Measurements from ENCODE around the gene PPP1R13B. TPM values are rescaled to one million over a fixed set of nuclear protein-coding genes. Genes with fewer than 3 reads are reported as not detected.

Gene PPP1R13B
- total and polyA plus RNA-seq, 2 donors = 3.5 to 7.4 TPM

GRCh38 chr14:103728141-103728540, 119.2 kb downstream of the PPP1R13B start:
- DNase-seq (ENCODE audit: low read depth in 6 of 9, low spot score in 9 of 9) = no peak
- Histone ChIP-seq H3K4me3 (ENCODE audit: low read length in 2 of 2) (no peak overlapping the region), H3K4me1 (ENCODE audit: control insufficient read depth in 2 of 2, insufficient read depth in 2 of 2, low read length in 2 of 2) (peaks cover 3 to 30% of the 10 kb centered on the region in 2 donors), H3K27me3 (ENCODE audit: control insufficient read depth in 2 of 2, insufficient read depth in 1 of 2, low read length in 1 of 2) (no peaks in the 10 kb centered on the region), H3K27ac (ENCODE audit: low read depth in 1 of 2, low read length in 1 of 2) (no peak overlapping the region), H3K36me3 (ENCODE audit: control insufficient read depth in 2 of 2, insufficient read depth in 2 of 2, low read length in 1 of 2) (peaks cover 56 to 66% of the 10 kb centered on the region in 2 donors), H3K9me3 (ENCODE audit: control insufficient read depth in 2 of 2, insufficient read depth in 1 of 2, low read length in 1 of 2) (no peaks in the 10 kb centered on the region)
- 97% methylated on average over 19 of the region's 19 CpGs for WGBS

- H3K4me3 ChIP-seq (ENCODE audit: low read length in 2 of 2) = no peak overlapping the region
- WGBS = 94% methylated on average over 53 of the region's 53 CpGs
- no peak for DNase-seq (ENCODE audit: low read depth in 6 of 9, low spot score in 9 of 9)
These were observed 119.9 kb downstream of the PPP1R13B start for GRCh38 chr14:103727313-103727980.

GRCh38 chr14:103726474-103726873, 120.9 kb downstream of the PPP1R13B start:
- Histone ChIP-seq H3K36me3 (ENCODE audit: control insufficient read depth in 2 of 2, insufficient read depth in 2 of 2, low read length in 1 of 2) (peaks cover 49 to 52% of the 10 kb centered on the region in 2 donors), H3K27ac (ENCODE audit: low read depth in 1 of 2, low read length in 1 of 2) (no peak overlapping the region)
- DNase-seq (ENCODE audit: low read depth in 6 of 9, low spot score in 9 of 9) = no peak

More at GRCh38 chr14:103727313-103727980, 119.9 kb downstream of the PPP1R13B start:
- Histone ChIP-seq H3K4me1 (ENCODE audit: control insufficient read depth in 2 of 2, insufficient read depth in 2 of 2, low read length in 2 of 2) (peaks cover 3 to 35% of the 10 kb centered on the region in 2 donors), H3K36me3 (ENCODE audit: control insufficient read depth in 2 of 2, insufficient read depth in 2 of 2, low read length in 1 of 2) (peaks cover 53 to 61% of the 10 kb centered on the region in 2 donors), H3K27ac (ENCODE audit: low read depth in 1 of 2, low read length in 1 of 2) (no peak overlapping the region), H3K9me3 (ENCODE audit: control insufficient read depth in 2 of 2, insufficient read depth in 1 of 2, low read length in 1 of 2) (no peaks in the 10 kb centered on the region), H3K27me3 (ENCODE audit: control insufficient read depth in 2 of 2, insufficient read depth in 1 of 2, low read length in 1 of 2) (no peaks in the 10 kb centered on the region)

GRCh38 chr14:103725739-103726395, 121.5 kb downstream of the PPP1R13B start:
- H3K27me3 ChIP-seq (ENCODE audit: control insufficient read depth in 2 of 2, insufficient read depth in 1 of 2, low read length in 1 of 2) = no peaks in the 10 kb centered on the region
- H3K36me3 ChIP-seq (ENCODE audit: control insufficient read depth in 2 of 2, insufficient read depth in 2 of 2, low read length in 1 of 2) = peaks cover 47 to 50% of the 10 kb centered on the region in 2 donors
- DNase-seq (ENCODE audit: low read depth in 6 of 9, low spot score in 9 of 9) = no peak
- WGBS = 99% methylated on average over 16 of the region's 16 CpGs
- no peak overlapping the region for H3K27ac ChIP-seq (ENCODE audit: low read depth in 1 of 2, low read length in 1 of 2)
- peaks cover 9 to 46% of the 10 kb centered on the region in 2 donors for H3K4me1 ChIP-seq (ENCODE audit: control insufficient read depth in 2 of 2, insufficient read depth in 2 of 2, low read length in 2 of 2)
- no peaks in the 10 kb centered on the region for H3K9me3 ChIP-seq (ENCODE audit: control insufficient read depth in 2 of 2, insufficient read depth in 1 of 2, low read length in 1 of 2)
- H3K4me3 ChIP-seq (ENCODE audit: low read length in 2 of 2) = no peak overlapping the region

More at GRCh38 chr14:103726474-103726873, 120.9 kb downstream of the PPP1R13B start:
- H3K27me3 ChIP-seq (ENCODE audit: control insufficient read depth in 2 of 2, insufficient read depth in 1 of 2, low read length in 1 of 2) = no peaks in the 10 kb centered on the region
- H3K4me1 ChIP-seq (ENCODE audit: control insufficient read depth in 2 of 2, insufficient read depth in 2 of 2, low read length in 2 of 2) = peaks cover 3 to 40% of the 10 kb centered on the region in 2 donors
- no peak overlapping the region for H3K4me3 ChIP-seq (ENCODE audit: low read length in 2 of 2)
- no peaks in the 10 kb centered on the region for H3K9me3 ChIP-seq (ENCODE audit: control insufficient read depth in 2 of 2, insufficient read depth in 1 of 2, low read length in 1 of 2)
- WGBS = 95% methylated on average over 18 of the region's 18 CpGs

- no peaks in the 10 kb centered on the region for H3K9me3 ChIP-seq (ENCODE audit: control insufficient read depth in 2 of 2, insufficient read depth in 1 of 2, low read length in 1 of 2)
- H3K27ac ChIP-seq (ENCODE audit: low read depth in 1 of 2, low read length in 1 of 2) = no peak overlapping the region
- no peaks in the 10 kb centered on the region for H3K27me3 ChIP-seq (ENCODE audit: control insufficient read depth in 2 of 2, insufficient read depth in 1 of 2, low read length in 1 of 2)
- peaks cover 40 to 43% of the 10 kb centered on the region in 2 donors for H3K36me3 ChIP-seq (ENCODE audit: control insufficient read depth in 2 of 2, insufficient read depth in 2 of 2, low read length in 1 of 2)
- no peak for DNase-seq (ENCODE audit: low read depth in 6 of 9, low spot score in 9 of 9)
- peaks cover 14 to 49% of the 10 kb centered on the region in 2 donors for H3K4me1 ChIP-seq (ENCODE audit: control insufficient read depth in 2 of 2, insufficient read depth in 2 of 2, low read length in 2 of 2)
- WGBS = 98% methylated on average over 29 of the region's 29 CpGs
- H3K4me3 ChIP-seq (ENCODE audit: low read length in 2 of 2) = no peak overlapping the region
These were observed 122.2 kb downstream of the PPP1R13B start for GRCh38 chr14:103725001-103725682.

- H3K9me3 ChIP-seq (ENCODE audit: control insufficient read depth in 2 of 2, insufficient read depth in 1 of 2, low read length in 1 of 2) = no peaks in the 10 kb centered on the region
- H3K27ac ChIP-seq (ENCODE audit: low read depth in 1 of 2, low read length in 1 of 2) = no peak overlapping the region
- DNase-seq (ENCODE audit: low read depth in 6 of 9, low spot score in 9 of 9) = no peak
- WGBS = 87% methylated on average over 20 of the region's 20 CpGs
- peaks cover 16 to 49% of the 10 kb centered on the region in 2 donors for H3K4me1 ChIP-seq (ENCODE audit: control insufficient read depth in 2 of 2, insufficient read depth in 2 of 2, low read length in 2 of 2)
- no peak overlapping the region for H3K4me3 ChIP-seq (ENCODE audit: low read length in 2 of 2)
- no peaks in the 10 kb centered on the region for H3K27me3 ChIP-seq (ENCODE audit: control insufficient read depth in 2 of 2, insufficient read depth in 1 of 2, low read length in 1 of 2)
- peaks cover 31 to 33% of the 10 kb centered on the region in 2 donors for H3K36me3 ChIP-seq (ENCODE audit: control insufficient read depth in 2 of 2, insufficient read depth in 2 of 2, low read length in 1 of 2)
These were observed 123.3 kb downstream of the PPP1R13B start for GRCh38 chr14:103724116-103724515.

GRCh38 chr14:103723748-103724081, 123.7 kb downstream of the PPP1R13B start:
- Histone ChIP-seq H3K27ac (ENCODE audit: low read depth in 1 of 2, low read length in 1 of 2) (no peak overlapping the region), H3K9me3 (ENCODE audit: control insufficient read depth in 2 of 2, insufficient read depth in 1 of 2, low read length in 1 of 2) (no peaks in the 10 kb centered on the region), H3K4me3 (ENCODE audit: low read length in 2 of 2) (no peak overlapping the region), H3K4me1 (ENCODE audit: control insufficient read depth in 2 of 2, insufficient read depth in 2 of 2, low read length in 2 of 2) (peaks cover 19 to 49% of the 10 kb centered on the region in 2 donors), H3K27me3 (ENCODE audit: control insufficient read depth in 2 of 2, insufficient read depth in 1 of 2, low read length in 1 of 2) (no peaks in the 10 kb centered on the region), H3K36me3 (ENCODE audit: control insufficient read depth in 2 of 2, insufficient read depth in 2 of 2, low read length in 1 of 2) (peaks cover 27 to 29% of the 10 kb centered on the region in 2 donors)
- WGBS = 94% methylated on average over 7 of the region's 7 CpGs
- no peak for DNase-seq (ENCODE audit: low read depth in 6 of 9, low spot score in 9 of 9)

GRCh38 chr14:103721334-103722120, 125.8 kb downstream of the PPP1R13B start:
- Histone ChIP-seq H3K9me3 (ENCODE audit: control insufficient read depth in 2 of 2, insufficient read depth in 1 of 2, low read length in 1 of 2) (no peaks in the 10 kb centered on the region), H3K27ac (ENCODE audit: low read depth in 1 of 2, low read length in 1 of 2) (no peak overlapping the region), H3K4me3 (ENCODE audit: low read length in 2 of 2) (no peak overlapping the region), H3K27me3 (ENCODE audit: control insufficient read depth in 2 of 2, insufficient read depth in 1 of 2, low read length in 1 of 2) (no peaks in the 10 kb centered on the region), H3K4me1 (ENCODE audit: control insufficient read depth in 2 of 2, insufficient read depth in 2 of 2, low read length in 2 of 2) (peaks cover 32 to 66% of the 10 kb centered on the region in 2 donors), H3K36me3 (ENCODE audit: control insufficient read depth in 2 of 2, insufficient read depth in 2 of 2, low read length in 1 of 2) (peaks cover 15% of the 10 kb centered on the region in 2 donors)
- DNase-seq (ENCODE audit: low read depth in 6 of 9, low spot score in 9 of 9) = no peak
- 98% methylated on average over 26 of the region's 26 CpGs for WGBS

Measured in thymus (tissue), 11 donors.